Measurements from ENCODE around the gene PCDH8. TPM values are rescaled to one million over a fixed set of nuclear protein-coding genes. Genes with fewer than 3 reads are reported as not detected.

PCDH8 gene
- polyA plus RNA-seq, 1 of the 3 experiments (the other 2 are of a cell fraction) = not detected

GRCh38 chr13:52798770-52799430, 49.5 kb downstream of the PCDH8 start:
- Histone ChIP-seq H3K79me2 (ENCODE audit: insufficient read depth) (no peaks in the 10 kb centered on the region), H3K27ac (ENCODE audit: low read depth in 2 of 2, low read length in 1 of 2) (no peak overlapping the region), H3K4me2 (no peak overlapping the region), H4K20me1 (ENCODE audit: insufficient read depth) (no peaks in the 10 kb centered on the region), H3K27me3 (ENCODE audit: insufficient read depth) (no peaks in the 10 kb centered on the region; the same call in 1 of the 2 replicates), H3K36me3 (replicated peaks in 1 of 2; ENCODE audit: control insufficient read depth in 1 of 2, insufficient read depth in 2 of 2, low read length in 1 of 2) (no peaks in the 10 kb centered on the region), H2AFZ (ENCODE audit: low read depth) (no peak overlapping the region), H3K9ac (no peak overlapping the region), H3F3A (replicated peaks; ENCODE audit: insufficient read depth) (no peaks in the 10 kb centered on the region), H3K9me2 (no peaks in the 10 kb centered on the region), H3K4me3 (ENCODE audit: low read depth in 2 of 2, low read length in 1 of 2) (no peak overlapping the region), H3K4me1 (ENCODE audit: control insufficient read depth in 1 of 2, insufficient read depth in 2 of 2, low read depth in 1 of 2, low read length in 1 of 2) (peaks cover 0 to 2% of the 10 kb centered on the region in 2 experiments; a peak in 1 of 4 replicates), H3K9me3 (no peaks in the 10 kb centered on the region)
- 0% methylated on average over 1 of the region's 1 CpG for WGBS (ENCODE audit: low lambda C conversion rate)
- POLR2A ChIA-PET = no interaction called here
- DNase-seq = no peak
- CTCF ChIA-PET = interaction anchor here (0.8 kb wide), 1 partner anchor 11 kb away, joined by 3 read pairs; no protein-coding TSS in a partner anchor
- no peak for TF ChIP-seq RAD21 (IDR thresholded peaks at IDR 0.05; ENCODE audit: low read length)
- no peak for TF ChIP-seq IRF3 (IDR thresholded peaks at IDR 0.05; ENCODE audit: low read depth, low read length)
- TF ChIP-seq EZH2phosphoT487 (IDR thresholded peaks at IDR 0.05; ENCODE audit: borderline replicate concordance, low read depth) = no peak
- no peak for TF ChIP-seq TEAD4 (IDR thresholded peaks at IDR 0.05; ENCODE audit: borderline replicate concordance, insufficient read depth)
- no peak for TF ChIP-seq GABPA (IDR thresholded peaks at IDR 0.05; ENCODE audit: low read depth)
- no peak for TF ChIP-seq ELF1 (IDR thresholded peaks at IDR 0.05)
- TF ChIP-seq CHD2 (IDR thresholded peaks at IDR 0.05; ENCODE audit: low read length, partially characterized antibody) = no peak
- no peak for TF ChIP-seq REST (IDR thresholded peaks at IDR 0.05; ENCODE audit: low read depth, low read length)
- no peak for TF ChIP-seq FOXJ3 (CRISPR knock-in tag; IDR thresholded peaks at IDR 0.05)
- no peak for TF ChIP-seq POLR2AphosphoS5 (IDR thresholded peaks at IDR 0.05; ENCODE audit: low read depth, low read length)
- no peak for TF ChIP-seq TAF1 (IDR thresholded peaks at IDR 0.05; ENCODE audit: borderline replicate concordance, low read depth, low read length)
- TF ChIP-seq GATA2 (CRISPR knock-in tag; IDR thresholded peaks at IDR 0.05) = no peak
- no peak for TF ChIP-seq NRF1 (IDR thresholded peaks at IDR 0.05; ENCODE audit: low read depth, low read length)
- TF ChIP-seq, protein P1, sequence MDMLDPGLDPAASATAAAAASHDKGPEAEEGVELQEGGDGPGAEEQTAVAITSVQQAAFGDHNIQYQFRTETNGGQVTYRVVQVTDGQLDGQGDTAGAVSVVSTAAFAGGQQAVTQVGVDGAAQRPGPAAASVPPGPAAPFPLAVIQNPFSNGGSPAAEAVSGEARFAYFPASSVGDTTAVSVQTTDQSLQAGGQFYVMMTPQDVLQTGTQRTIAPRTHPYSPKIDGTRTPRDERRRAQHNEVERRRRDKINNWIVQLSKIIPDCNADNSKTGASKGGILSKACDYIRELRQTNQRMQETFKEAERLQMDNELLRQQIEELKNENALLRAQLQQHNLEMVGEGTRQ (IDR thresholded peaks at IDR 0.05; ENCODE audit: borderline replicate concordance, low read depth, low read length) = no peak
- TF ChIP-seq YY1 (IDR thresholded peaks at IDR 0.05; ENCODE audit: low read depth) = no peak
- no peak for TF ChIP-seq FOSL2 (IDR thresholded peaks at IDR 0.05; ENCODE audit: borderline replicate concordance, low read depth)
- TF ChIP-seq, protein P2, sequence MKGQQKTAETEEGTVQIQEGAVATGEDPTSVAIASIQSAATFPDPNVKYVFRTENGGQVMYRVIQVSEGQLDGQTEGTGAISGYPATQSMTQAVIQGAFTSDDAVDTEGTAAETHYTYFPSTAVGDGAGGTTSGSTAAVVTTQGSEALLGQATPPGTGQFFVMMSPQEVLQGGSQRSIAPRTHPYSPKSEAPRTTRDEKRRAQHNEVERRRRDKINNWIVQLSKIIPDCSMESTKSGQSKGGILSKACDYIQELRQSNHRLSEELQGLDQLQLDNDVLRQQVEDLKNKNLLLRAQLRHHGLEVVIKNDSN (IDR thresholded peaks at IDR 0.05; ENCODE audit: borderline replicate concordance, low read depth) = no peak
- no peak for TF ChIP-seq MEF2A (IDR thresholded peaks at IDR 0.05; ENCODE audit: borderline replicate concordance, low read depth)
- no peak for TF ChIP-seq TCF12 (IDR thresholded peaks at IDR 0.05)

Data from SK-N-SH (cell line).